BLaER1 treated with 17β-estradiol and CSF1 and Interleukin-3, amounts not matched to agents 10 nM and 100 nM (cell line): ENCODE results near the gene PPP4C.

ENCODE experiments used
- H3K27ac ChIP-seq, 11 experiments: shearing (Covaris generic); formaldehyde crosslinking; 2 replicates each; pipeline ENCODE4 v1.8.1; 2022
- H3K27me3 ChIP-seq, 11 experiments: shearing (Covaris generic); formaldehyde crosslinking; 2 replicates each; pipeline ENCODE4 v1.8.1; 2022
- H3K36me3 ChIP-seq, 11 experiments: shearing (Covaris generic); formaldehyde crosslinking; 2 replicates each; pipeline ENCODE4 v1.8.1; 2022
- H3K4me1 ChIP-seq, 10 experiments: shearing (Covaris generic); formaldehyde crosslinking; 2 replicates each; pipeline ENCODE4 v1.8.1; 2022
- H3K4me2 ChIP-seq, 11 experiments: shearing (Covaris generic); formaldehyde crosslinking; 2 replicates each; pipeline ENCODE4 v1.8.1; 2022
- H3K4me3 ChIP-seq, 10 experiments: shearing (Covaris generic); formaldehyde crosslinking; 2 replicates each; pipeline ENCODE4 v1.8.1; 2022
- H3K9ac ChIP-seq, 11 experiments: shearing (Covaris generic); formaldehyde crosslinking; 2 replicates each; pipeline ENCODE4 v1.8.1; 2022
- H3K9me3 ChIP-seq, 11 experiments: shearing (Covaris generic); formaldehyde crosslinking; replicated peaks in 1 of 11; 2 replicates each; pipeline ENCODE4 v1.8.1; 2022
- H4K20me1 ChIP-seq, 11 experiments: shearing (Covaris generic); formaldehyde crosslinking; 2 replicates each; pipeline ENCODE4 v1.8.1; 2022
- Cebpa-rat ChIP-seq, 11 experiments: shearing (Covaris generic); IDR thresholded peaks; 2 replicates each; pipeline ENCODE4 v1.8.1; 2022

PPP4C gene

DNA sequence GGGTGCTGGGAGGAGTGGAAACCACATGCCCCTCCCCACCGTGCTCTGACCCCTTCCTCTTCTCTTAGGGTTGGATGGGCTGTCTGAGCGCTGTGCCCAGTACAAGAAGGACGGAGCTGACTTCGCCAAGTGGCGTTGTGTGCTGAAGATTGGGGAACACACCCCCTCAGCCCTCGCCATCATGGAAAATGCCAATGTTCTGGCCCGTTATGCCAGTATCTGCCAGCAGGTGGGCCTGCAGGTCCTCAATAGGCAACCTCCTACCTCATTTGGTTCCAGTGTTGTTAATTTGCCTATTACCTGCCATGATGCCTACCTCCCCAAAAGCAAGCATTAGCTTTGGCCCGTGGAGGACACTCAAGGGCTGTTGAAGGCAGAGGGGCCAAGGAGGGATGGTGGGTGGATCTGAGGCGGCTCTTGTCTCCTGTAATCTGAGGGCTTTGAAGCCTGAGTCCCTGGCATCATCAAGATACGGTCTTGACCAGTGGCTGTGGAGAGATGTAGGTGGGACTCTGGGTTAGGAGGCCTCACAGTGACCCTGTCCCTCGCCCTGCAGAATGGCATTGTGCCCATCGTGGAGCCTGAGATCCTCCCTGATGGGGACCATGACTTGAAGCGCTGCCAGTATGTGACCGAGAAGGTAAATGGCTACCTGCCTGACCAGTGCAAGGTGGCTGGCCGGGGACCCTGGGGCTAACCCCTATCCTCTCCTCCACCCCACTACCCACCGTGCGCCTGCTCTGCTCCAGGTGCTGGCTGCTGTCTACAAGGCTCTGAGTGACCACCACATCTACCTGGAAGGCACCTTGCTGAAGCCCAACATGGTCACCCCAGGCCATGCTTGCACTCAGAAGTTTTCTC is 6.8 kb upstream of the PPP4C start:
- H3K4me1 ChIP-seq = peaks cover 43 to 72% (median 47%) of the 10 kb centered on the region in 10 experiments
- H3K36me3 ChIP-seq = peaks cover 74 to 83% (median 80%) of the 10 kb centered on the region in 11 experiments
- peak overlapping the region in 9 of 11 experiments; percentile 7 to 54 (median 32); a peak in 11 of 22 replicates for H3K27ac ChIP-seq
- H3K4me2 ChIP-seq = peak overlapping the region; percentile 97 to 99 (median 99)
- no peak for TF ChIP-seq Cebpa-rat (IDR thresholded peaks at IDR 0.05)
- H3K9ac ChIP-seq = peak overlapping the region; percentile 39 to 97 (median 91); a peak in 20 of 22 replicates
- peak overlapping the region in 9 of 10 experiments; percentile 10 to 99 (median 98); a peak in 17 of 20 replicates for H3K4me3 ChIP-seq
- no peaks in the 10 kb centered on the region for H3K9me3 ChIP-seq
- H4K20me1 ChIP-seq = peaks cover 63 to 81% (median 71%) of the 10 kb centered on the region in 11 experiments
- H3K27me3 ChIP-seq = no peaks in the 10 kb centered on the region

DNA sequence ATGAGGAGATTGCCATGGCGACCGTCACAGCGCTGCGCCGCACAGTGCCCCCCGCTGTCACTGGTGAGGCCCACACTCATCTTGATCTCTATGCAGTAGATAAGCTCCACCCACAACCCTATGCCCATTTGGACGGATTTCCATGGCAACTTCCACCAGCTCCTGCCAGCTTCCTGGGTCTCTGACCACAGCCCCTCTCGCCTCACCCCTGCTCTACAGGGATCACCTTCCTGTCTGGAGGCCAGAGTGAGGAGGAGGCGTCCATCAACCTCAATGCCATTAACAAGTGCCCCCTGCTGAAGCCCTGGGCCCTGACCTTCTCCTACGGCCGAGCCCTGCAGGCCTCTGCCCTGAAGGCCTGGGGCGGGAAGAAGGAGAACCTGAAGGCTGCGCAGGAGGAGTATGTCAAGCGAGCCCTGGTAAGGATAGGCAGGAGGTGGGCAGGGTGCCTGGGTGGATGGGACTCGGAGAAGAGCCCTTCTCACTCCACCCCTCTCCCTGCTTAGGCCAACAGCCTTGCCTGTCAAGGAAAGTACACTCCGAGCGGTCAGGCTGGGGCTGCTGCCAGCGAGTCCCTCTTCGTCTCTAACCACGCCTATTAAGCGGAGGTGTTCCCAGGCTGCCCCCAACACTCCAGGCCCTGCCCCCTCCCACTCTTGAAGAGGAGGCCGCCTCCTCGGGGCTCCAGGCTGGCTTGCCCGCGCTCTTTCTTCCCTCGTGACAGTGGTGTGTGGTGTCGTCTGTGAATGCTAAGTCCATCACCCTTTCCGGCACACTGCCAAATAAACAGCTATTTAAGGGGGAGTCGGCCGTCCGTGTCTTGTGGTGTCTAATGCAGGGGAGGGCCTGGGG is 6.0 kb upstream of the PPP4C start:
- H3K9ac ChIP-seq = peak overlapping the region; percentile 39 to 97 (median 91); a peak in 21 of 22 replicates
- no peaks in the 10 kb centered on the region for H3K9me3 ChIP-seq
- peak overlapping the region in 9 of 10 experiments; percentile 2 to 99 (median 98); a peak in 16 of 20 replicates for H3K4me3 ChIP-seq
- H3K27me3 ChIP-seq = no peaks in the 10 kb centered on the region
- peak overlapping the region in 9 of 11 experiments; percentile 9 to 54 (median 32); a peak in 10 of 22 replicates for H3K27ac ChIP-seq
- no peak for TF ChIP-seq Cebpa-rat (IDR thresholded peaks at IDR 0.05)
- peak overlapping the region; percentile 97 to 99 (median 99) for H3K4me2 ChIP-seq
- peaks cover 74 to 90% (median 83%) of the 10 kb centered on the region in 11 experiments for H3K36me3 ChIP-seq
- H3K4me1 ChIP-seq = peaks cover 45 to 80% (median 53%) of the 10 kb centered on the region in 10 experiments
- peaks cover 63 to 81% (median 71%) of the 10 kb centered on the region in 11 experiments for H4K20me1 ChIP-seq

DNA sequence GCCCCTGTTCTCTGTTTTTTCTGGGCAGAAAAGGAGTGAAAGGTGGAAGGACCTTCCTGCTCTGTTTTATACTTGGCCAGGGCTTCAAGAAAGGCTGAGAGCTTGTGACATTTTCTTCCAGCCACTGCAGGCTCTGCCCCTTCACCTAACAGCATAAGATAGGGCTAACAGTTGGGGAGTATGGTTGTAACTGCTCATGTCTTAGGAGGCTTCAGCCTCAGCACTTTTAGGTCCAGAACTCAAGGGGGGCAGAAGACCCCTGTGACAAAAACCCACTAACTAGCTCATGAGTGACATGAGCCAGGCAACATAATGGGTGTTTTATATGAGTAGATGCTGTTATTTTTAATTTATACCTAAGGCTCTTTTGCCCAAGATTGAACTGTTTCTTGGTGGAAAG is 5.3 kb upstream of the PPP4C start:
- Histone ChIP-seq H4K20me1 (peaks cover 63 to 81% (median 71%) of the 10 kb centered on the region in 11 experiments), H3K36me3 (peaks cover 74 to 90% (median 83%) of the 10 kb centered on the region in 11 experiments), H3K4me3 (peak overlapping the region in 6 of 10 experiments; percentile 97 to 99 (median 98); a peak in 12 of 20 replicates), H3K9ac (peak overlapping the region; percentile 39 to 97 (median 91); a peak in 20 of 22 replicates), H3K9me3 (no peaks in the 10 kb centered on the region), H3K4me1 (peaks cover 51 to 86% (median 59%) of the 10 kb centered on the region in 10 experiments), H3K27ac (peak overlapping the region in 7 of 11 experiments; percentile 20 to 54 (median 32); a peak in 6 of 22 replicates), H3K4me2 (peak overlapping the region; percentile 97 to 99 (median 99); a peak in 21 of 22 replicates), H3K27me3 (no peaks in the 10 kb centered on the region)
- TF ChIP-seq Cebpa-rat (IDR thresholded peaks at IDR 0.05) = no peak

GRCh38 chr16:30076276-30076791 is 540 bp downstream of the PPP4C start:
- H3K36me3 ChIP-seq = peaks cover 65 to 77% (median 72%) of the 10 kb centered on the region in 11 experiments
- H3K27ac ChIP-seq = peak overlapping the region; percentile 83 to 93 (median 88)
- peaks cover 24 to 73% (median 41%) of the 10 kb centered on the region in 10 experiments for H3K4me1 ChIP-seq
- peak overlapping the region; percentile 84 to 98 (median 93) for H3K4me2 ChIP-seq
- no peak for TF ChIP-seq Cebpa-rat (IDR thresholded peaks at IDR 0.05)
- peak overlapping the region; percentile 83 to 98 (median 94) for H3K4me3 ChIP-seq
- no peaks in the 10 kb centered on the region for H3K9me3 ChIP-seq
- no peaks in the 10 kb centered on the region for H3K27me3 ChIP-seq
- peaks cover 55 to 71% (median 59%) of the 10 kb centered on the region in 11 experiments for H4K20me1 ChIP-seq
- H3K9ac ChIP-seq = peak overlapping the region; percentile 86 to 98 (median 94)

DNA sequence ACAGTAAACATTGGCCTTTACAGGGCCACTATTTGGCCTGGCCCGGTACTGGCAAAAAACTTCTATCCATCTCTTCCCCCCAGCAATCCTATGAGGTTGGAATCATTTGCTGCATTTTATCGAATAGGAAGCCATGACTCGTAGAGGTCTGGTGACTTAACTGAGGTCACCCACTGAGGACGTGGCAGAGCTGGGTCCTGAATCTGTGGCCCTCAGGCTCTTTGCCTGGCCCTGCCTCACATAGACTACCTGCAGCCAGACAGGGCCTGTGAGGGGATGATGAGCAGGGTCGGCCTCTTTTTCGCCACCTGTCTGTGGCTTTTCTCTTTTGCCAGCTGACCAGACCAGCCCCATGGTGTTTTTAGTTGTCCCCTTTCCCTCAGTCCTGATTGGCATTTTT is 1.9 kb downstream of the PPP4C start:
- TF ChIP-seq Cebpa-rat (IDR thresholded peaks at IDR 0.05) = no peak
- H3K27ac ChIP-seq = peak overlapping the region in 7 of 11 experiments; percentile 21 to 93 (median 86); a peak in 10 of 22 replicates
- peaks cover 45 to 68% (median 58%) of the 10 kb centered on the region in 11 experiments for H4K20me1 ChIP-seq
- peak overlapping the region; percentile 84 to 98 (median 93) for H3K4me2 ChIP-seq
- peak overlapping the region; percentile 86 to 98 (median 94); a peak in 21 of 22 replicates for H3K9ac ChIP-seq
- H3K4me1 ChIP-seq = peaks cover 24 to 61% (median 41%) of the 10 kb centered on the region in 10 experiments
- H3K9me3 ChIP-seq = no peaks in the 10 kb centered on the region
- peaks cover 62 to 77% (median 72%) of the 10 kb centered on the region in 11 experiments for H3K36me3 ChIP-seq
- peak overlapping the region; percentile 83 to 98 (median 94); a peak in 14 of 20 replicates for H3K4me3 ChIP-seq
- no peaks in the 10 kb centered on the region for H3K27me3 ChIP-seq

DNA sequence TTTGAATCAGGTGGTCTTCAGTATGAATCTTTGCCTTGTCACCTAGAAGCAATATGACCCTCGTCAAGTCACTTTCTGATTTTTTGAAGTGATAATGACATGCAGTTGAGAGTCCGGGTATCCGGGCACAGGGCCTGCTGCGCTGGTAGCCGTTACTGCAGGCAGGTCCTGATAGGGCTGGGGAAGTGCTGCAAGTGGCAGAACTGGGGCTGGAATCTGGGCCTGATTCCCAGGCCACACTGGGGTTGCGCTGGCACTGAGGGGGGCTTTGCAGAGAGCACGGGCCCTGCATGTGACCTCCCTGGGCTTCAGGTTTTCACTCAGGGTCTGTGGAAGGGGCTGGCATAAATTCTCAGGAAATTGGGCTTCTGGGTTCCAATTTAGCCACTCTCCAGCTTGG is 3.0 kb downstream of the PPP4C start:
- no peaks in the 10 kb centered on the region for H3K27me3 ChIP-seq
- H3K27ac ChIP-seq = peak overlapping the region in 1 of 11 experiments; percentile 86; a peak in 1 of 22 replicates
- peak overlapping the region in 2 of 10 experiments; percentile 93 to 95; a peak in 2 of 20 replicates for H3K4me3 ChIP-seq
- no peak for TF ChIP-seq Cebpa-rat (IDR thresholded peaks at IDR 0.05)
- H3K9ac ChIP-seq = peak overlapping the region in 9 of 11 experiments; percentile 15 to 98 (median 94); a peak in 13 of 22 replicates
- peak overlapping the region in 6 of 11 experiments; percentile 84 to 98 (median 95); a peak in 8 of 22 replicates for H3K4me2 ChIP-seq
- peaks cover 50 to 74% (median 67%) of the 10 kb centered on the region in 11 experiments for H4K20me1 ChIP-seq
- peaks cover 24 to 62% (median 40%) of the 10 kb centered on the region in 10 experiments for H3K4me1 ChIP-seq
- H3K36me3 ChIP-seq = peaks cover 65 to 77% (median 73%) of the 10 kb centered on the region in 11 experiments
- no peaks in the 10 kb centered on the region for H3K9me3 ChIP-seq

DNA sequence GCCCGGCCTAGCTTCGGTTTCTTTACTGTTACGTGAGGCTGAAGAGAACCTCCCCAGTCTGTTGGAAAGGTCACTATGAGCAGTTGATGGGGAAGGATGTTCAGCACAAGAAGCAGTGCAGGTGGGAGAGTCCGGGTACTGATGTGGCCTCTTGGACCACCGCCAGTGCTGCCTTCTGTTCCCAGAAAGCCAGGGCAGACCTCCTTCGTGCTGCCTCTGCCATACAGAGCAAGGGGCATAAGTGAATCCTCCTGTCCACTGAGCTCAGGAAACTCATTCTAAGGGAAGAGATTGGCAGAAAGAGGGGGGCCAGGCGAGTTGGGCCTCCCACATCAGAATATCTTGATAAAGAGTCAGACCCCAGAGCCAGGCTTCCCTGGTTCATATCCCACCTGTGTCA is 3.7 kb downstream of the PPP4C start:
- Histone ChIP-seq H3K9me3 (no peaks in the 10 kb centered on the region), H3K4me3 (no peak overlapping the region), H3K27ac (no peak overlapping the region), H4K20me1 (peaks cover 50 to 81% (median 70%) of the 10 kb centered on the region in 11 experiments), H3K27me3 (no peaks in the 10 kb centered on the region), H3K36me3 (peaks cover 72 to 79% (median 75%) of the 10 kb centered on the region in 11 experiments), H3K4me2 (peak overlapping the region in 1 of 11 experiments; percentile 97; a peak in 1 of 22 replicates), H3K4me1 (peaks cover 24 to 61% (median 38%) of the 10 kb centered on the region in 10 experiments), H3K9ac (0 out of 22 replicates have a peak overlapping the region, but pooled peaks of 1 of the 11 experiments have one; percentile 29)
- no peak for TF ChIP-seq Cebpa-rat (IDR thresholded peaks at IDR 0.05)
